Measurements from ENCODE around the gene MTMR1.

MTMR1 gene

GRCh38 chrX:150792949-150793527 is 99.8 kb downstream of the MTMR1 start:
- no peak for DNase-seq

- no peak for DNase-seq
Observed at GRCh38 chrX:150805736-150806135, 112.5 kb downstream of the MTMR1 start.

DNA sequence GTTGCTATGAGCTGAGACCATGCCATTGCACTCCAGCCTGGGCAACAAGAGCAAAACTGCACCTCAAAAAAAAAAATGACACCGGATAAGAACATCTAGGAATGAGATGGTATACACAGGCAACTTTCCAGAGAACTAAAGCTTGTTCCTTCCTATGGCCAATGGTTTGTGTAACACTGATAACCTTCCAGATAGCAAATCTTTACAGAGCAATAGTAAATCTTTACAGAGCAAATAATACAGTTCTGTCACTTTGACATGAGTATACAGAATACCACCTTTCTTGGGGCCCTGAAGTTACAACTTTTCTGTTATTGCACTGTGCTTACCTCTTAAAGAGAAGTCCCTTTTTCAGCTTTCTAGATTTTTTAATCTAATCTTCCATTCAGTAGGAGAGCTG is 113.6 kb downstream of the MTMR1 start:
- no peak for DNase-seq

DNA sequence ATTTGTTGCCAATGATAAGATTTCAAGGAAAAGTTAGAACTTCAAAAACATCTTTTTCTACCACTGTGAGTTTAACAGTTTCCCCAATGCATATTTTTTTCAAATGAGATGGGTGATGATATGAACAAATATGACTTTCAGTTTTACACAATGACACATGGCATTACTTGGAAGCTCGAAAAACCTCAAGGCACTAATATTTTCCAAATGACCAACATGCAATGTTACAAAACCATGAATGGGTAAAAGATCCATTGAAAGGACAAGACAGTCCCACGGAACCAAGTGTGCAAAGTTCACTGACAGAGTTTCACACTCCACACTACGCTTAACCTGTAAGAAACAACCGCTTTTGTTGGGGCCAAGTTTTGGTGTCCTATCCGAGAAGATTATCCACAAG is 120.7 kb downstream of the MTMR1 start:
- no peak for DNase-seq
